GM10266 (cell line): Measurements from ENCODE around the gene SAE1.

Experiments
- DNase-seq: peaks from one replicate; pipeline ENCODE4 v3.0.0; 2012; ENCODE audit errors: extremely low spot score
- CTCF ChIP-seq: IDR thresholded peaks from 2 replicates; pipeline ENCODE4 v1.5.1; 2012; ENCODE audit warnings: mild to moderate bottlenecking, low read depth; ENCODE audit not compliant: control insufficient read depth, insufficient read depth; ENCODE audit errors: missing control alignments

The SAE1 gene

DNA sequence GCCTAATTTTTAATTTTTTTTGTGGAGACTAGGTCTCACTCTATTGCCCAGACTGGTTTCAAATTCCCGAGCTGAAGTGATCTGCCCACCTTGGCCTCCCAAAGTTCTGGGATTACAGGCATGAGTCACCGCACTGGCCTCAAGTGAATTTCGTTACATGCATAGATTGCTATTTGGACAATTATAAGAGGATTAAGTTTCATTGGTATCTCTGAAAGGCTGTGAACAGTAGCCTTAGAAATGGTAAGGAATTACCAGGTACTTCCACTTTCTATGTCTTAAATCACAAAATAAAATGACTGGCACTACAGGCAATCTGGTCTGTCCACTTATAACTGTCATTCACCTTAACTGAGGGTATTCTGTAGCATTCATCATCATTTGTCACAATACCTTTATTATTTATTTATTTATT is 122.8 kb downstream of the SAE1 start:
- no peak for DNase-seq
- no peak for TF ChIP-seq CTCF

DNA sequence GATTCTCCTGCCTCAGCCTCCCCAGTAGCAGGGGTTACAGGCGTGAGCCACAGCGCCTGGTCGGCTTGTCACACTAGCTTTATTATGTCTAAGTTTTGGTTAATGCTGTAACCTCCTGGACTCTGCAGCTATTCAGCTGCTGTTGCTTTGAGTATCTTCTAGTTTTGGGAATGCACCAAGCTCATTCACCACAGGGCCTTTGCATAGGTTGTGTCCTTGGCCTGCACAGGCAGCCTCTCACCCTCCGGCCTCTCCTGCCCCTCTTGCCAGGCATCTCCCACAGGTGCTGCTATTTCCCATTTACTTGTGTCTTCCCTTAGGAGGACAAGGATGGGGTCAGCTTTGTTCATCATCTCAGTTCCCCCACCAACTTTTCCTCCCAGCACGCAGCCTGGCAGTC is 123.3 kb downstream of the SAE1 start:
- DNase-seq: no peak
- TF ChIP-seq CTCF: no peak

DNA sequence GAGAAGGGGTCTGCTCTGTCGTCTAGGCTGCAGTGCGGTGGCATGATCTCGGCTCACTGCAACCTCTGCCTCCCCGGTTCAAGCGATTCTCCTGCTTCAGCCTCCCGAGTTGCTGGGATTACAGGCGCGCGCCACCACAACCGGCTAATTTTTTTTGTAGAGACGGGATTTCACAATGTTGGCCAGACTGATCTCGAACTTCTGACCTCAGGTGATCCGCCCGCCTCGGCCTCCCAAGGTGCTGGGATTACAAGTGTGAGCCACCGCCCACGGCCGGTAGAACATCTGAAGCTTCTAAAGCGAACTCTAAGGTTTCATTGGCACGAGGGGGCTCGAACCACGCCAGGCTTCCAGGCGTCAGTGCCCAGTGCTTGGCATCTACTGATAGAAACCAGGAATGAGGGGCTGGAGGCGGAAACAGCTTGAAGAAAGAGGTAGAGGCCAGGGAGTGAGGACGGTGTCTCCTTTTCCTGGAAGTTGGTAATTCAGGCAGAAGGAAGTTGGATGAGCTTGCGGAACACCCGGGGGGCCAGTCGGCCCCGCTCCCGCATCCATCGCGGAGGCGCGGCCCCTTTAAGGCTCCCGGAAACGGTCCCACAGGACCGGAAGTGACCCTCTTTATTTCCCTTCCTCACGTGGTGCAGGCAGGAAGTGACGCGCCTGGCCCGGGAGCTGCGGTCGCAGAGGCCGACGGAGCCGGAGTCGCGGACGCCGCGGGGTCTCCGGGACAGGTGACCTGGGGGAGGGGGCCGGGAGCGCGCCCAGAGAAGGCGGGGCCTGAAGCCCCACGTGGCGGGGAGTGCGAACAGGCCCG is 125.5 kb downstream of the SAE1 start, which contains the start of gene CCDC9:
Gene CCDC9, plus strand, starts transcription at position 647 of the 814 bp plus-strand sequence. CDS start 1,876 bp downstream, outside the sequence.
- no peak for TF ChIP-seq CTCF
- DNase-seq: no peak

DNA sequence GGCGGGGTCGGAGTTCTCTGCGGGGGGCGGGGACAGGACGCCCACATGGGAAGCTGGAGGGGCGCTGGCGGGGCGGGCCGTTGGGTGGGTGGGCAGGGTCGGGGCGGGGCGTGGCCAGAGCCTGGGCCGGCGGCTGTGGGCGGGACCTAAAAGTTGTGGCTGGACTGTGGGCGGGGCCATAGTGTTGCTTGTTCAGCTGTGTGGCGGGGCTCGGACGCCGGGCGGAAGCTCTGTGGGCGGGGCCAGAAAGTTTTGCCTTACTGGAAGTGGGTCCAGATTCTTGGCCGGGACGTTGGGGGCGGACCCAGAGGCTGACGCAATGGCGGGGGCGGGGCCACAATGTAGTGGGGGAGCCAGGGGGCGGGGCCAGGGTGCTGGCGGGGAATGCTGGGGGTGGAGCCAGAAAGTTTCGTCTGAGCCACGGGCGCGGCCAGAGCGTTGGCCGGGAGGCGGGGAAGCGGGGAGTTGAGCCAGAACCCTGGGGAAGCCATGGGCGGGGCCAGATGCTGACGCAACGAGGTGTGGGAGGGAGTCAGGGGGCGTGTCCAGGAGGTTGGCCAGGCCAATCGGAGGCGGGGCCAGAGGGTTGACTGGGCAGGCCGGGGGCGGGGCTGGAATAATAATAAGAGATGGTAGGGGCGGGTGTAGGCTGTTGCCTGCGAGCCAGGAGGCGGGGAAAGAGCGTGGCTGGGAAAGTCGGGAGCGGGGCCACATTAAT is 126.2 kb downstream of the SAE1 start:
- TF ChIP-seq CTCF: no peak
- peak; percentile 100 for DNase-seq

GRCh38 chr19:47257411-47258169 is 127.0 kb downstream of the SAE1 start:
- TF ChIP-seq CTCF: no peak
- DNase-seq: no peak

GRCh38 chr19:47258434-47258833 is 127.8 kb downstream of the SAE1 start:
- DNase-seq: no peak
- TF ChIP-seq CTCF: no peak
